Body of pancreas (tissue), 4 donors: ENCODE measurements around the gene FARS2. TPM values are rescaled to one million over a fixed set of nuclear protein-coding genes. Genes with fewer than 3 reads are reported as not detected.

Source experiments
- ATAC-seq: fragments of 150-250 bp; one replicate; pipeline ENCODE4 v1.9.1; 2016
- DNase-seq, 4 donors: peaks; one replicate each; pipeline ENCODE4 v3.0.0-alpha.2; 2019
- H3K27ac ChIP-seq, 4 donors: fragments of 200-600 bp; sonication (generic); 1 replicate in 3 of 4; 2 replicates in 1 of 4; pipeline versions ENCODE4 v1.5.1 to v1.6.1; 2016 to 2019; ENCODE audit warnings: mild to moderate bottlenecking in 1 of 4, mixed read lengths in 1 of 4, moderate library complexity in 1 of 4
- H3K27me3 ChIP-seq, 2 donors: fragments of 200-600 bp; sonication (generic); one replicate each; pipeline ENCODE4 v1.6.0; 2016; ENCODE audit warnings: mild to moderate bottlenecking in 1 of 2
- H3K36me3 ChIP-seq, 2 donors: fragments of 200-600 bp; sonication (generic); replicated peaks in 1 of 2; 2 replicates each; pipeline ENCODE4 v1.5.1; 2016; ENCODE audit warnings: low read depth in 2 of 2; ENCODE audit not compliant: insufficient read depth in 1 of 2
- H3K4me1 ChIP-seq: fragments of 200-600 bp; sonication (generic); one replicate; pipeline ENCODE4 v1.6.0; 2016
- H3K4me3 ChIP-seq, 2 donors: fragments of 200-600 bp; sonication (generic); 1 replicate in 1 of 2; 2 replicates in 1 of 2; pipeline ENCODE4 v1.5.1; 2016 to 2019
- H3K9me3 ChIP-seq, 3 donors: fragments of 200-600 bp; sonication (generic); 1 replicate in 2 of 3; 2 replicates in 1 of 3; pipeline ENCODE4 v1.5.1; 2016
- CTCF ChIP-seq, 7 experiments: fragments of 450-650 bp in 4 of 7; fragments of 200-600 bp in 3 of 7; sonication (generic) in 3 of 7; IDR thresholded peaks; one replicate each; pipeline ENCODE4 v1.5.1; 2016 to 2019; ENCODE audit warnings: antibody characterized with exemption in 7 of 7
- POLR2A ChIP-seq, 3 donors: fragments of 450-650 bp; IDR thresholded peaks; one replicate each; pipeline ENCODE4 v1.6.1; 2016; ENCODE audit warnings: antibody characterized with exemption in 3 of 3, mild to moderate bottlenecking in 2 of 3
- WGBS, 2 donors: methylation state at CpG; one replicate each; pipeline ENCODE4 v1.1.5; 2017; 5-methylcytosine and 5-hydroxymethylcytosine counted together
- intact Hi-C: fragments of 100-400 bp; cut with DNase I; formaldehyde crosslinking; loops from one replicate; pipeline ENCODE4 v1.15.1; 2023
- total RNA-seq, 2 donors: library from RNA; depleted of rRNA; stranded (reverse); fragments of >200 nt; gene quantifications; one replicate each; pipeline ENCODE4 v1.1.0, GENCODE V29; 2016

The FARS2 gene
- total RNA-seq, 2 donors from 2014 or later, result 6.5 to 9.6 TPM

GRCh38 chr6:5753209-5753608 lies 491.9 kb downstream of the FARS2 start:
- intact Hi-C loops, result no loop called here

GRCh38 chr6:5754904-5755303 lies 493.6 kb downstream of the FARS2 start:
- Histone ChIP-seq H3K27ac (no peak overlapping the region), H3K9me3 (peaks cover 0 to 5% (median 0%) of the 10 kb centered on the region in 3 donors), H3K4me1 (no peaks in the 10 kb centered on the region), H3K4me3 (no peak overlapping the region), H3K36me3 (no peaks in the 10 kb centered on the region), H3K27me3 (no peaks in the 10 kb centered on the region)
- WGBS, 2 donors, result 94 to 98% methylated on average over 2 of the region's 2 CpGs
- TF ChIP-seq POLR2A (IDR thresholded peaks at IDR 0.05) (no peak), CTCF (IDR thresholded peaks at IDR 0.05) (no peak)
- DNase-seq (no peak), ATAC-seq (no peak)
- intact Hi-C loops, result no loop called here

More at GRCh38 chr6:5753209-5753608, 491.9 kb downstream of the FARS2 start:
- WGBS, 2 donors, result 96 to 97% methylated on average over 4 of the region's 4 CpGs
- Histone ChIP-seq H3K9me3 (peaks cover 0 to 5% (median 0%) of the 10 kb centered on the region in 3 donors), H3K27ac (no peak overlapping the region), H3K4me1 (no peaks in the 10 kb centered on the region), H3K36me3 (no peaks in the 10 kb centered on the region), H3K4me3 (no peak overlapping the region), H3K27me3 (no peaks in the 10 kb centered on the region)
- DNase-seq (no peak), ATAC-seq (no peak)
- no peak for TF ChIP-seq CTCF (IDR thresholded peaks at IDR 0.05)
- TF ChIP-seq POLR2A (IDR thresholded peaks at IDR 0.05), result no peak

DNA sequence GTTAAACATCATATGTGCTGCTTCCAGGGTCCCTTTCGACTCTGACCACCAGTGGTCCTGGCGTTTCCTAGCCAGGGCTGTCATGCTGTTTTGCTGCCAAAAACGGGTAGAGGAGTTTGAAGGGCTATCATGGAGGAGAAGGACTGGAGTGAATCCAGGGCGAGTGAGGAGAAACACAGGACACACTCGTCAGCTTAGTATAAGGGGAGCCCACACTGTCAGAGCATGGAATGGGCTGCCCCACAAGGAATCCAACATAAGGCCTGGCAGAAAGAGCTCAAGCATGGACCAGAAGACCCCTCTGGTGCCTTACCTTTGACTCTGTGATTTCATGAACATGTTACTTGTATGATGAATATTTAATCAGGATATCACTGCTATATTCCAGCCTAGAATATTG lies 498.3 kb downstream of the FARS2 start:
- TF ChIP-seq POLR2A (IDR thresholded peaks at IDR 0.05) (no peak), CTCF (IDR thresholded peaks at IDR 0.05) (no peak)

GRCh38 chr6:5761370-5761769 lies 500.1 kb downstream of the FARS2 start:
- H3K27ac ChIP-seq, result no peak overlapping the region
- H3K4me3 ChIP-seq, result no peak overlapping the region
- no peaks in the 10 kb centered on the region for H3K9me3 ChIP-seq
- intact Hi-C loops, result no loop called here
- TF ChIP-seq POLR2A (IDR thresholded peaks at IDR 0.05) (no peak), CTCF (IDR thresholded peaks at IDR 0.05) (no peak)
- 56 to 64% methylated on average over 5 of the region's 5 CpGs for WGBS, 2 donors
- no peaks in the 10 kb centered on the region for H3K36me3 ChIP-seq
- H3K27me3 ChIP-seq, result no peaks in the 10 kb centered on the region
- H3K4me1 ChIP-seq, result no peaks in the 10 kb centered on the region
- DNase-seq (no peak), ATAC-seq (no peak)

More for the DNA sequence above, 498.3 kb downstream of the FARS2 start:
- no peaks in the 10 kb centered on the region for H3K27me3 ChIP-seq
- ATAC-seq, result no peak
- no peak overlapping the region for H3K27ac ChIP-seq
- no peaks in the 10 kb centered on the region for H3K36me3 ChIP-seq
- no peak overlapping the region for H3K4me3 ChIP-seq
- WGBS, 2 donors, result 86 to 92% methylated on average over 5 of the region's 5 CpGs
- H3K9me3 ChIP-seq, result no peaks in the 10 kb centered on the region
- H3K4me1 ChIP-seq, result no peaks in the 10 kb centered on the region
- intact Hi-C loops, result no loop called here
- DNase-seq, result no peak

GRCh38 chr6:5762561-5762968 lies 501.3 kb downstream of the FARS2 start:
- no peak for TF ChIP-seq CTCF (IDR thresholded peaks at IDR 0.05)
- TF ChIP-seq POLR2A (IDR thresholded peaks at IDR 0.05), result no peak
- H3K9me3 ChIP-seq, result no peaks in the 10 kb centered on the region
- intact Hi-C loops, result no loop called here
- no peak overlapping the region for H3K4me3 ChIP-seq
- H3K27me3 ChIP-seq, result no peaks in the 10 kb centered on the region
- WGBS, 2 donors, result 82 to 85% methylated on average over 9 to 12 of the region's 12 CpGs
- H3K4me1 ChIP-seq, result no peaks in the 10 kb centered on the region
- ATAC-seq (no peak), DNase-seq (no peak)
- H3K27ac ChIP-seq, result no peak overlapping the region
- no peaks in the 10 kb centered on the region for H3K36me3 ChIP-seq
